Transverse colon (tissue), 1 donor: ENCODE data around the gene DHRS3.

ENCODE experiments used
- EP300 ChIP-seq: sonication (generic); formaldehyde crosslinking; IDR thresholded peaks from one replicate; pipeline ENCODE4 v1.6.1; 2017; ENCODE audit warnings: antibody characterized with exemption, low read depth
- POLR2A ChIP-seq: fragments of 450-650 bp; IDR thresholded peaks from one replicate; pipeline ENCODE4 v1.6.1; 2016; ENCODE audit warnings: antibody characterized with exemption, mild to moderate bottlenecking, moderate library complexity

DNA sequence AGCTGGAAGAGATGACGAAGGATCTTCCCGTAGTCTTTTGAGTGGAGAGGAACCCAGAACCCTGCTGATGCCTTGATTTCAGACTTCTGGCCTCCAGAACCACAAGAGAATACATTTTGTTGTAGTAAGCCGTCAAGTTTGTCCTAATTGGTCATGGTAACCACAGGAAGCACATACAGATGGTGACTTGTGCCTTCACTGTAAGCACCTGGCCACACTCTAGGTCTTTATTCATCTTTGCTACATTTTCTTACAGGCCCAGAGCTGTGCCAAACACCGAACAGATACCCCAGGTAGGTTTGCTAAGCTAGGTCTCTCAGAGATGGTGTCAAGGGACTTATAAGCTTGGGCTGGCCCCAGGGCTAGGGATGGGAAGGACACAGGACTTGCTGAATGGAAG, 4.8 kb downstream of the DHRS3 start:
- TF ChIP-seq POLR2A (no peak), EP300 (no peak)
